Tibial nerve (tissue), 4 donors: Measurements from ENCODE around the gene LIN28B. TPM values are rescaled to one million over a fixed set of nuclear protein-coding genes. Genes with fewer than 3 reads are reported as not detected.

Source experiments
- DNase-seq, 2 donors: peaks; one replicate each; pipeline ENCODE4 v3.0.0-alpha.2; 2019; ENCODE audit warnings: low spot score in 2 of 2
- H3K27ac ChIP-seq, 4 donors: fragments of 200-600 bp; sonication (generic) in 3 of 4; one replicate each; pipeline ENCODE4 v1.5.1; 2017 to 2019; ENCODE audit warnings: mild to moderate bottlenecking in 1 of 4
- H3K27me3 ChIP-seq, 2 donors: fragments of 200-600 bp; sonication (generic) in 1 of 2; one replicate each; pipeline versions ENCODE4 v1.5.1 to v1.6.0; 2017 to 2019
- H3K36me3 ChIP-seq, 3 donors: fragments of 200-600 bp; sonication (generic); one replicate each; pipeline ENCODE4 v1.5.1; 2018 to 2019
- H3K4me1 ChIP-seq, 4 donors: fragments of 200-600 bp; sonication (generic) in 3 of 4; one replicate each; pipeline ENCODE4 v1.5.1; 2017 to 2019
- H3K4me3 ChIP-seq, 4 donors: fragments of 200-600 bp; sonication (generic) in 3 of 4; one replicate each; pipeline ENCODE4 v1.5.1; 2017 to 2019; ENCODE audit warnings: mild to moderate bottlenecking in 1 of 4, moderate library complexity in 1 of 4
- H3K9me3 ChIP-seq, 4 donors: fragments of 200-600 bp; sonication (generic) in 3 of 4; one replicate each; pipeline ENCODE4 v1.5.1; 2017 to 2019
- EP300 ChIP-seq, 2 donors: sonication (generic); formaldehyde crosslinking; IDR thresholded peaks; one replicate each; pipeline ENCODE4 v1.6.1; 2017; ENCODE audit warnings: antibody characterized with exemption in 2 of 2, mild to moderate bottlenecking in 1 of 2
- POLR2A ChIP-seq, 2 donors: fragments of 450-650 bp; IDR thresholded peaks; one replicate each; pipeline ENCODE4 v1.6.1; 2017; ENCODE audit warnings: antibody characterized with exemption in 2 of 2, mild to moderate bottlenecking in 2 of 2, moderate library complexity in 2 of 2
- WGBS, 2 donors: methylation state at CpG; one replicate each; pipeline ENCODE4 v1.1.5; 2018; 5-methylcytosine and 5-hydroxymethylcytosine counted together
- total RNA-seq, 4 donors: library from RNA; depleted of rRNA; stranded (reverse); fragments of >200 nt; gene quantifications; one replicate each; pipeline ENCODE4 v1.1.0, GENCODE V29; 2016
- TF ChIP-seq, protein P1 (sequence below), 5 experiments: fragments of 200-600 bp in 3 of 5; fragments of 450-650 bp in 2 of 5; sonication (generic) in 3 of 5; IDR thresholded peaks; one replicate each; pipeline ENCODE4 v1.5.1; 2016 to 2019; ENCODE audit warnings: antibody characterized with exemption in 5 of 5, mild to moderate bottlenecking in 3 of 5, moderate library complexity in 2 of 5

Gene LIN28B
- total RNA-seq, 4 donors from 2014 or later, result not detected

DNA sequence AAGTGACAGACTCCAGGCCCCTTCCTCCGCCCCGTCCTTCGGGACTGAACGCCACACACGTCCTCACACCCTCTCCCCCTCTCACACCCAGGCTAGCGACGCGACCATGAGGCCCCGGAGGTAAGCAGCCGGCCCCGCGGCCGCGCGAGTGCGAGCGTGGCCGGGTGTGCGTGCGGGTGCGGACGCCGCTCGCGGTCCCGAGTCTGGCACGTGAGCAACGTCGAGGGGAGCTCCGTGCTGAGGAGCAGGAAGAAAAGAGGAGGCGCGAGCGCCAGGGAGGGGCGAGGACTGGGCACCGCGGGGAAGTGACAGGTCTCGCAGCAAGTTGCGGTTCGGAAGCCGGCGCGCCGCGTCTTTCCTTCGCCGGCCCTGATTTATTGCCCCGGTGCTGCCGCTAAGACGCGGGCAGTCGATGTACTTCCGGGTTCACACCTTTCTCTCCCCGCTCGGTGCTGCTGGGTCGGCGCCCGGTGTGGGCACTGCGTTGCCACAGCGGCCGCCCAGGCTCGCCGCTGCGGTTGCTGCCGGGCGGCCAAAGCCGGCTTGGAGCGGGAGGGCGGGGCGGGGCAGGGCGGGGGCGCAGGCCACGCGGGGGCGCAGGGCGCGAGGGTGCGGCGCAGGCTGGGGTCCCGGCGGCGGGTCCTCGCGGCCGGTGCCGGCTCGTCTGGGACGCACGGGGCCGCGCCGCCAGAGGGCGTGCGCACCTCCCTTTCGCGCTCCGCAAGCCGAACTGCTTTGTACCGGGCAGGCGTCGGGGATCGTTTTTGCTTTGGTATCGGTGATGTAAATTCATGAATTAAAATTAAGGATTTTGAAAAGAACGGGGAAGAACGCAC is 15.8 kb upstream of the LIN28B start:
- Histone ChIP-seq H3K4me3 (peak overlapping the region in 2 of 4 donors; percentile 4 to 49), H3K27ac (no peak overlapping the region), H3K36me3 (peaks cover 0 to 4% (median 0%) of the 10 kb centered on the region in 3 donors), H3K4me1 (peaks cover 0 to 14% (median 0%) of the 10 kb centered on the region in 4 donors), H3K9me3 (peaks cover 0 to 22% (median 0%) of the 10 kb centered on the region in 4 donors), H3K27me3 (peaks cover 0 to 75% of the 10 kb centered on the region in 2 donors)
- no peak for TF ChIP-seq POLR2A (IDR thresholded peaks at IDR 0.05)
- TF ChIP-seq, protein P1, sequence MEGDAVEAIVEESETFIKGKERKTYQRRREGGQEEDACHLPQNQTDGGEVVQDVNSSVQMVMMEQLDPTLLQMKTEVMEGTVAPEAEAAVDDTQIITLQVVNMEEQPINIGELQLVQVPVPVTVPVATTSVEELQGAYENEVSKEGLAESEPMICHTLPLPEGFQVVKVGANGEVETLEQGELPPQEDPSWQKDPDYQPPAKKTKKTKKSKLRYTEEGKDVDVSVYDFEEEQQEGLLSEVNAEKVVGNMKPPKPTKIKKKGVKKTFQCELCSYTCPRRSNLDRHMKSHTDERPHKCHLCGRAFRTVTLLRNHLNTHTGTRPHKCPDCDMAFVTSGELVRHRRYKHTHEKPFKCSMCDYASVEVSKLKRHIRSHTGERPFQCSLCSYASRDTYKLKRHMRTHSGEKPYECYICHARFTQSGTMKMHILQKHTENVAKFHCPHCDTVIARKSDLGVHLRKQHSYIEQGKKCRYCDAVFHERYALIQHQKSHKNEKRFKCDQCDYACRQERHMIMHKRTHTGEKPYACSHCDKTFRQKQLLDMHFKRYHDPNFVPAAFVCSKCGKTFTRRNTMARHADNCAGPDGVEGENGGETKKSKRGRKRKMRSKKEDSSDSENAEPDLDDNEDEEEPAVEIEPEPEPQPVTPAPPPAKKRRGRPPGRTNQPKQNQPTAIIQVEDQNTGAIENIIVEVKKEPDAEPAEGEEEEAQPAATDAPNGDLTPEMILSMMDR (IDR thresholded peaks at IDR 0.05), result peak in 4 of 5 experiments; percentile 16 to 73 (median 29)
- WGBS, 2 donors, result 3 to 4% methylated on average over 82 to 94 of the region's 104 CpGs
- no peak for DNase-seq

DNA sequence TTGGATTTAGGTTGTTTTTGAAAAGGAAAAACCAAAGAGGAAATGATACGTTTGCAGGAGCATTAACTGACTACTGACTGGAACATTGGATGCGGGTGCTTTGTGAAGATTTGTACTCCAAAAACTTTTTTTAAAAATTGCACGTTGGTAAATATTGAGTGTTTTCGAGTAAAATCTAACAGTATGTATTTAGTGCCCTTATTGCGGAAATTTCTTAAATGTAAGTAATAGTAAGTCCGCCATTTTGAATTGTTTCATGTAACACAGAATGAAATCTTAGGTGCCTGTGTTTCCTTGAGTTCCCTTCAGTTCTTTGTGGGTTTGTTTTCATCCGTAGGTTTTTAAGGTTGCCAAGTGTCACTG is 15.2 kb upstream of the LIN28B start:
- WGBS, 2 donors, result 8 to 11% methylated on average over 7 of the region's 7 CpGs
- H3K4me3 ChIP-seq, result peak overlapping the region in 1 of 4 donors; percentile 49
- peaks cover 0 to 14% (median 0%) of the 10 kb centered on the region in 4 donors for H3K4me1 ChIP-seq
- peaks cover 0 to 76% of the 10 kb centered on the region in 2 donors for H3K27me3 ChIP-seq
- peaks cover 0 to 20% (median 0%) of the 10 kb centered on the region in 4 donors for H3K9me3 ChIP-seq
- H3K36me3 ChIP-seq, result peaks cover 0 to 4% (median 0%) of the 10 kb centered on the region in 3 donors
- TF ChIP-seq POLR2A (IDR thresholded peaks at IDR 0.05) (no peak), EP300 (IDR thresholded peaks at IDR 0.05) (no peak)
- TF ChIP-seq, protein P1 (IDR thresholded peaks at IDR 0.05), result no peak
- no peak for DNase-seq
- no peak overlapping the region for H3K27ac ChIP-seq

DNA sequence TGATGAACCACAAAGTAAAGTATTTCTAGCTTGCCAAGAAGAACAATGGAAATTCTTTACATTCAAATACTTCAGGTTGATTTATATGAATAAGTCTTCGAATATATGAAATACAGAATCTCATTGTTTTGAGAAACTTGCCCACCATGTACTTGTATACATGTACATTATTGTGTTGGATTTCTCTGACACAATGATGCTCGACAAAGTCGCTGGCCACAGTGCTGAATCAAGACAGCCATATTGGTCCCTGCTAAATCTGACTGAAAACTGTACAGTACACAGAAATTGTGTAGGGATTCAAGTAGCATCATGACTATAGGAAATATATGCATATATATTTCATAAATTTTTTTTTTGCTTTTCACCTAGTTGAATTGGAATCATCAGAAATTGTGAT is 13.1 kb upstream of the LIN28B start:
- Histone ChIP-seq H3K27ac (no peak overlapping the region), H3K27me3 (peaks cover 0 to 85% of the 10 kb centered on the region in 2 donors), H3K9me3 (peaks cover 0 to 14% (median 0%) of the 10 kb centered on the region in 4 donors), H3K4me3 (no peak overlapping the region), H3K4me1 (peaks cover 0 to 14% (median 0%) of the 10 kb centered on the region in 4 donors), H3K36me3 (peaks cover 0 to 4% (median 0%) of the 10 kb centered on the region in 3 donors)
- WGBS, 2 donors, result 37 to 42% methylated on average over 3 of the region's 3 CpGs
- TF ChIP-seq, protein P1 (IDR thresholded peaks at IDR 0.05), result no peak
- TF ChIP-seq EP300 (IDR thresholded peaks at IDR 0.05) (no peak), POLR2A (IDR thresholded peaks at IDR 0.05) (no peak)
- no peak for DNase-seq

DNA sequence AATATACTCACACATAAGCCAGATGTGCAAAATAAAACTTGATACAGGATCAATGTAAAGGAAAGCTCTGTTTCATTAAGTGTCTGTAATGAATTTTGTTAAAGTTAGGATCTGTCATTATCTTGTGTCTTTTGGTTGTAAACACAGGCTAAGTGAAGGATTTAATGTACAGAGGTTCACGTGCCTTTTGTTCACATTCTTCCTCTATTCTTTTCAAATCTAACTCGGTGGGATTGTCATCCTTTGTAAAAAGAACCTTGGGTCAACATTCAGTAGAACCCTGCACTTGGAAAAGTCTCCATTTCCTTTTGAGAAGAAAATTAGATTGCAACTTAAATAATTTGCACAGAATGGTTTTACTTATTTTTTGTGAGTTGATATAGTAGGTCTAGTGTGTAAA is 7.7 kb upstream of the LIN28B start:
- TF ChIP-seq EP300 (IDR thresholded peaks at IDR 0.05) (no peak), POLR2A (IDR thresholded peaks at IDR 0.05) (no peak)
- TF ChIP-seq, protein P1 (IDR thresholded peaks at IDR 0.05), result no peak
- DNase-seq, result no peak
- peaks cover 0 to 95% of the 10 kb centered on the region in 2 donors for H3K27me3 ChIP-seq
- H3K27ac ChIP-seq, result no peak overlapping the region
- H3K4me3 ChIP-seq, result no peak overlapping the region
- 30 to 44% methylated on average over 2 of the region's 2 CpGs for WGBS, 2 donors
- no peaks in the 10 kb centered on the region for H3K36me3 ChIP-seq
- no peaks in the 10 kb centered on the region for H3K4me1 ChIP-seq
- peaks cover 0 to 8% (median 0%) of the 10 kb centered on the region in 4 donors for H3K9me3 ChIP-seq

DNA sequence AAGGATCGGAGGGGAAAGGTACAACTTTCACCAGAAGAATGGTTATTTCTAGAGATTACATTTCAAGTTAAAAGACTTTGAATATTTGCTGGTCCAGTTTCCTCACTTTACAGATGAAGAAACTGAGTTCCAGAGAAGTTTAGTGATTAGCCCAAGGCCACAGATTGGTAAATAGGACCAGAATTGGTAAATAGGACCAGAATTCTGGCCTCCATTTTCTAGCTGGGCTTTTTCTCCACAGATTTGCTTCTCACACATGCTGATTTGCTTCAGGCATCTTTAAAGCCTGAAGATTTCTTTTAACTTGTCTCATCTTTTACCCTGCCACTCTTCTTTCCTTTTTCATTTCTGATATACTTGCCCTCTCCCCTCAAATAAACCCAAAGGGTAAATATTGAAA is 5.2 kb upstream of the LIN28B start:
- no peak overlapping the region for H3K27ac ChIP-seq
- DNase-seq, result no peak
- peaks cover 6 to 95% of the 10 kb centered on the region in 2 donors for H3K27me3 ChIP-seq
- H3K4me3 ChIP-seq, result no peak overlapping the region
- TF ChIP-seq POLR2A (IDR thresholded peaks at IDR 0.05) (no peak), EP300 (IDR thresholded peaks at IDR 0.05) (no peak)
- TF ChIP-seq, protein P1 (IDR thresholded peaks at IDR 0.05), result no peak
- peaks cover 0 to 1% (median 0%) of the 10 kb centered on the region in 4 donors for H3K4me1 ChIP-seq
- 61 to 72% methylated on average over 1 of the region's 1 CpG for WGBS, 2 donors
- no peaks in the 10 kb centered on the region for H3K36me3 ChIP-seq
- peaks cover 0 to 8% (median 0%) of the 10 kb centered on the region in 4 donors for H3K9me3 ChIP-seq
